Activated CD8-positive, alpha-beta memory T cell treated with anti-CD3 and anti-CD28 coated beads for 1 hour (primary cell): ENCODE data around the gene NUBPL.
"Not testable (repeated sequence)": the region's sequence is repeated elsewhere in the genome, so short reads cannot be mapped to it uniquely, and the experiment has no call there.

Experiments
- DNase-seq, 2 donors: peaks; one replicate each; pipeline ENCODE4 v3.0.0-alpha.2; 2020; ENCODE audit warnings: low read depth in 1 of 2; ENCODE audit errors: extremely low read depth in 1 of 2

The NUBPL gene

DNA sequence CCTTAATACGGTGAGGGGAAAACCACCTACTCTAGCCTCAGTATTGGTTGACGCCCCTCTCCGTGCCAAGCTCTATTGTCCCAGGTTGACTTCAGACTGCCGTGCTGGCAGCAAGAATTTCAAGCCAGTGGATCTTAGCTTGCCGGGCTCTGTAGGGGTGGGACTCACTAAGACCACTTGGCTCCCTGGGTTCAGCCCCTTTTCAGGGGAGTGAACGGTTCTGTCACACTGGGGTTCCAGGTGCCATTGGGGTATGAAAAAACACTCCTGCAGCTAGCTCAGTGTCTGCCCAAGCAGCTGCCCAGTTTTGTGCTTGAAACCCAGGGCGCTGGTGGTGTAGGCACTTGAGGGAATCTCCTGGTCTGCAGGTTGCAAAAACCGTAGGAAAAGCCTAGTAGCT lies 107.1 kb downstream of the NUBPL start:
- DNase-seq: no peak

DNA sequence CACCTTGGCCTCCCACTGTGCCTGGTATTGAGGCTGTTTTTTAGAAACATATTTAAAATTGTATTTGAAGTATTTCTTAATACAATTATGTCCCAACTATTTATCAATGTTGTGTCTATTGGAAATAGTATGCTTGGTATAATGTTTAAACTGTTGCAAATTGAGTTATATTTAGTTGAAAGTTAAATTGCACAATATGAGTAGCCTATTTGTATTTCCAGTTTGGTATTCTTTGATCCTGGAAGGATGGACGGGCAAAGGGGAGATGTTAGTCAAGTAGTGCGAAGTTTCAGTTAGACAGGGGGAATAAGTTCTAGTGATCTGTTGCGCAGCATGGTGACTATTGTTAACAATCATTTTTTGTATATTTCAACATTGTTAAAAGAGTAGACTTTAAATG lies 111.5 kb downstream of the NUBPL start:
- no peak for DNase-seq

DNA sequence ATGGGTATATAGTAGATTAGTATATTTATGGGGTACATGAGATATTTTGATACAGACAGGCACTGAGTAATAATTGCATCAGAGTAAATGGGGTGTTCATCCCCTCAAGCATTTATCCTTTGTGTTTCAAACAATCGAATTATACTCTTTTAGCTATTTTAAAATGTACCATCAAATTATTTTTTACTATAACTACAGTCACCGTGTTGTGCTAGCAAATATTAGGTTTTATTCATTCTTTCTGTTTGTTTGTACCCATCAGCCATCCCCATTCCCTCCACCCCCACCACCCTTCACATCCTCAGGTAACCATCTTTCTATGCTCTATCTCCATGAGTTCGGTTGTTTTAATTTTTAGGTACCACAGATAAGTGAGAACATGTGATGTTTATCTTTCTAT lies 115.8 kb downstream of the NUBPL start:
- no peak for DNase-seq

DNA sequence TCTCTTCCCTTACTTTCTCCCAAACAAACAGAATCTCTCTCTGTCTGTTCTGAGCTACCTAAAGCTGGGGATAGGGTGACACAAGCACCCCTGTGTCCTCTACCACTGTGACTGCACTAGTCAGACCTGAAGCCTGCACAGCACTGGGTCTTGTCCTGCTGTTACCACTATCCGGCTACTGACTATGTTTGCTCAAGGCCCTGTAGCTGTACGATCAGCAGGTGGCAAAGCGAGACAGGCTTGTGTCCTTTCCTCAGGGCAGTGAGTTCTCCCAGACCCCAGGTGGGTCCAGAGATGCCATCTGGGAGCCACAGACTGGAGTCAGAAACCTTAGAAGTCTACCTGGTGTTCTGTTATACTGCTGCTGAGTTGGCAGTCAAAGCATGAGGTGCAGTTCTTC lies 116.4 kb downstream of the NUBPL start:
- DNase-seq: no peak

DNA sequence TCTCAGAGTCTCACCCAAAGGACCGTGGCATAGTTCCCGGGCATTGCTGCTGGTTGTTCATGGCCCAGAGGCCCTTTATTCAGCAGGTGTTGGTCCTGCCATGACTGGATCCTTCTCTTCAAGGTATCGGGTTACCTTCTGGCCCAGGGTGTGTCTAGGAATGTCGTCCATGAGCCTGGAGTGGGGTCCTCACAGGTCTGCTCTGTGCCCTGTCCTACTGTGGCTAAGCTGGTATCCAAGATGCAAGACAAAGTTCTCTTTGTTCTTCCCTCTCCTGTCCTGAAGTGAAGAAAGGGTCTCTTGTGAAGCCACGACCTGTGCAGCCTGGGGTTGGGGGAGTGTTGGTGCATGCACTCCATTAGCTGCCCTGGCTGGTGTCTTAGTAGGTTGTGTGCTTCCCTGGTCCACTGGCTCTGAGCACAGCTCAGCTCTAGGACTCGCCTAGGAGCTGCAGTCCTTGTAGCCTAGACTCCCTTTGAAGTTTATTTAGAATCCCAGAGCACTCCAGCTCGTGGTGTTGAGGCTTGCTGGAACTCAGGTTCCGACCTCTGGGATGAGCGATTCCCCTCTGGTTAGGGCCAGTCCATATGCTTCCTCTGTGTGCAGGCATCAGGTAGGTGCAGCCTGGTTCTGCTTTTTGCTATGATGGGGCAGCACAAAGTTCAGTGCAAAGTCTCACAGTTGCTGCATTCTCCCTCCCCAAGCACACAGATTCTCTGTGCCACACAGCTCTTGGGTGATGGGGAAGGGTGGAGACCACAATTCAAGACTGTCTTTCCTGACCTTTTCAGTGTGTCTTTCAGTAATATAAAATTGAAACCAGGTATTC lies 117.4 kb downstream of the NUBPL start:
- no peak for DNase-seq

DNA sequence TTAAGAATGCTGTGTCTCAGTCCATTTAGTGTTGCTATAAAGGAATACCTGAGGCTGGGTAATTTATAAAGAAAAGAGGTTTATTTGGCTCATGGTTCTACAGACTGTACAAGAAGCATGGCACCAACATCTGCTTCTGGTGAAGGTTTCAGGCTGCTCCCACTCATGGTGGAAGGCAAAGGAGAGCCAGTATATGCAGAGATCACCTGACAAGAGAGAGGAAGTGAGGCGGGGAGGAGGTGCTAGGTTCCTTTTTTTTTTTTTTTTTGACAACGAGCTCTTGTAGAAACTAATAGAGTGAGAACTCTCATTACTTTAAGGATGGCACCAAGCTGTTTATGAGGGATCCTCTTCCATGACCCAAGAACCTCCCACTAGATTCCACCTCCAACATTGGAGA lies 121.6 kb downstream of the NUBPL start:
- DNase-seq: no peak

DNA sequence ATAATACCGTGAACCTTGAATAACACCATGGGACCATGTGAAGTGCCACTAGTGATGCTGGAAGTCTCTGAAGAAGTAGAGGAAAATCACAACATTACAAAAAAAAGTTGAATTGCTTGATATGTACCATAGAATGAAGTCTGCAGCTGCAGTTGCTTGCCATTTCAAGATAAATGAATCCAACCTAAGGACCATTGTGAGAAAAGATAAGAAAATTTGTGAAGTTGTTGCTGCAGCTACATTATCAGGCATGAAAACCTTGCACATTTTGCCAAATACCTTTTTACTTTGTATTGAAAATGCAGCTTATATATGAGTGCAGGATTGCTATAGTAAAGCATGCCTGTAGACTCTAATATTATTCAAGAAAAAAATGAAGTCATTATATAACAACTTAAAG lies 126.5 kb downstream of the NUBPL start:
- DNase-seq: no peak

DNA sequence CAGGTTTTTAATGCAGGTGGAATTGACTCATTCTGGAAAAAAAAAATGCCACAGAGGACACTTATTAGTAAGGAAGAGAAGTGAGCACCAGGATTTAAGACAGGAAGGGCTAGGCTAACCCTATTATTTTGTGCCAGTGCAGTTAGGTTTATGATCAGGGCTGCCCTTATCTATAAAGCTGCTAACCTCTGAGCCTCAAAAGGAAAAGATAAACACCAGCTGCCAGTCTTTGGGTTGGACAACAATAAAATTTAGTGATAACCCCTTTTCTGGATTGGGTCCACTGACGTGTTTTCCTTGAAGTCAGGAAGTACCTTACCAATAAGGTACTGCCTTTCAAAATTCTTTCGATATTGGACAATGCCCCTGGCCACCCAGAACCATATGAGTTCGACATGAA lies 128.9 kb downstream of the NUBPL start:
- DNase-seq: no peak

DNA sequence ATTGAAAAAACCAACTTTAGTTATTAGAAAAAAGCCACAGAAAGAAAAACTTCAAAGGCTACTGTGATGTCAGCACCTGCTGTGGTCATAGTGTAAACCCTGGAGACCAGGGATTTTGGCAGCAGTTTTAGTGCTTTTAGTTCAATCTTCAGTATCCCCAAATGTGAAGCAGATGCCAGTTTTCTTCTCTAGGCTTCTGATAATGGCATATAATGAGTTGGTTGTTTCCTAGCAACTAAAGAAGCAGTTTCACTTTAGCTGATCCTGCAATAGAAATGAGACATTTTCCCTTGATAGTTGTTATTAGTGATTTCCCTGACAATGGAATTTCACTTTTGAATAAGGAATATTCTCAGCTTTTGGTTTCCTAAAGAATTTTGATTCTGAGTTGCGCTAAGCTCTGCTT lies 131.2 kb downstream of the NUBPL start:
- DNase-seq: no peak

DNA sequence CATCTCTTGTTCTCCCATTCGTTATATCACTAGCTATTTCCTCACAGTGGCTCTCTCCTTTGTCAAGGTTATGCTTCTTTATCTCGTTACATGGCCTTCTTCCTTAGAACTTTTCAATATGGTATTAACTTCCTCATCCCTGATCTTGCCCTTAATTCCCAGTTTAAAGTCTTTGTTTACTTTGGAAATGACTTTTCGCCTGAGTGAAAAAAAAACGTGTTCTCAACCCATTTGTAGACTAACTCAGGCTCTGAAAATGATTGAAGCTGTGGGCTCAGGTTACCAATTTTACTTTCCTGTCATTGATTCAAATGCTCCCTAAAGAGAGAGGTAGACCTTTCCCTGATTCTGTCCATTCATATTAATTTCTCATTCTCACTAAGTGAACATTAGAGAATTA lies 135.2 kb downstream of the NUBPL start:
- no peak for DNase-seq

DNA sequence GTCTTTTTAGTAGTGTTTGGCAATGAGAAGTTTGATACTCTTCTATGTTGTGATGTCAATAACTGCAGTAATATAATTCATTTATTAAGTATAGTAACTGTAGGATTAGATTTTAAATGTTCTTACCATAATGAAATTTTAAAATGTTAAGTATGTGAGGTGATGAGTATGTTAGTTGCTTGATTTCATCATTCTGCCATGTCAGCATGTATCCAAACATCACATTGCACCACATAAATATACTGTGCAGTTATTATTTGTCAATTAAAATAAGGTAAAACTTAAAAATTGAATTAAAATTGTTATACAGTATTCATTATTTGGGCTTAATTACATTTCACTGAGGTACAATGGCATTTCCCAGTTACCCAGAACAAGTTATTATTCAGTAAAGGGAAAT lies 138.6 kb downstream of the NUBPL start:
- DNase-seq: no peak

DNA sequence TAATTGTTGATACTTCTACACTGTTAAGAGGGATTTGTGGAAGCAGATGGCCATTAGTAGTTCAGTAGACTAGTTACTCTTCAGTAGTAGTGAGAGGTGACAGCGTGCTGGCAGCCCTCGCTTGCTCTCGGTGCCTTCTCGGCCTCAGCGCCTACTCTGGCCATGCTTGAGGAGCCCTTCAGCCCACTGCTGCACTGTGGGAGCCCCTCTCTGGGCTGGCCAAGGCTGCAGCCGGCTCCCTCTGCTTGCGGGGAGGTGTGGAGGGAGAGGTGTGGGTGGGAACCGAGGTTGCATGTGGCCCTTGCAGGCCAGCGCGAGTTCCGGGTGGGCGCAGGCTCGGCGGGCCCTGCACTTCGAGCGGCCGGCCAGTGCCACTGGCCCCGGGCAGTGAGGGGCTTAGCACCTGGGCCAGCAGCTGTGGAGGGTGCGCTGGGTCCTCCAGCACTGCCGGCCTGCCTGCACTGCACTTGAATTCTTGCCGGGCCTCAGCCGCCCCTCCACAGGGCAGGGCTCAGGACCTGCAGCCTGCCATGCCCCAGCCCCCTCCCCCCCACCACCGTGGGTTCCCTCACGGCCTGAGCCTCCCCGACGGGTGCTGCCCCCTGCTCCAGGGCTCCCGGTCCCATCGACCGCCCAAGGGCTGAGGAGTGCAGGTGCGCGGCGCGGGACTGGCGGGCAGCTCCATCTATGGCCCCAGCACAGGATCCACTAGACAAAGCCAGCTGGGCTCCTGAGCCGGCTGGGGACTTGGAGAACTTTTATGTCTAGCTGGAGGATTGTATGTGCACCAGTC lies 139.3 kb downstream of the NUBPL start:
- DNase-seq: no peak

DNA sequence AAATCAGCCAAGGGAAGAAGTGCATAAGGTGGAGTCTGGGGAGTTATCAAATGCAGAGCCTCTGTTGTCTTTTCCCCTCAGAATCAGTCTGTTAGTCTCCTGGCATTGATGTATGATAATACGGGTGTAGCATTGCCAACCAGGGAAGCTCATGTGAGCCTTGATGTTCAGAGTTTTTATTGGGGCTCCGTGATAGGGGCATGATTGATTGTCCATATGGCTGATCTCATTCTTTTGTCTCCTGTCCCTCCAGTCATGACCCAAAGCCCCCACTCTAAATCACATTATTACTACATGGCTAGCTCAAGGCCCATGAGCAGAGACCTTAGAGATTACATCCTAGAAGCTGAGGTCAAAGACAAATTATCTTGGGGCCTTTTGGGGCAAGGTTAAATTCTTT lies 140.9 kb downstream of the NUBPL start:
- DNase-seq: no peak

DNA sequence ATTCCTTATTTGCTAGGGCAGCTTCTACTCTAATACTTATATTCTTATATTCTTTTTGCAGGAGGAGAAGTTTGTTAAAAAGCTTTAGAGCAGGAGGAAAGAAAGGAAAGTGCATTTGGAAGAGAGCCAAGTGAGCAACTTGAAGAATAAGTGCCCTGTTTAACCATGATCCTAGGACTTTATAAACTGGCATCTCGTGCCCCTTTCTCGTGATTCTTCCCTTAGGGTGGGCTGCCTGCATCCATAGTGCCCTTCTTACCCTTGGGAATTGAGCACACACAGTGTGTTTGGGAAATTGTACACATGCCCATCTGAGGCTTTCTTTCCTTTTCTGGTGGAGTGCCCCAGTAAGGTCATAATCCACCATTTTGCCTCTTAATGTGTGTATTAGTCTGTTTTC lies 141.9 kb downstream of the NUBPL start:
- no peak for DNase-seq

DNA sequence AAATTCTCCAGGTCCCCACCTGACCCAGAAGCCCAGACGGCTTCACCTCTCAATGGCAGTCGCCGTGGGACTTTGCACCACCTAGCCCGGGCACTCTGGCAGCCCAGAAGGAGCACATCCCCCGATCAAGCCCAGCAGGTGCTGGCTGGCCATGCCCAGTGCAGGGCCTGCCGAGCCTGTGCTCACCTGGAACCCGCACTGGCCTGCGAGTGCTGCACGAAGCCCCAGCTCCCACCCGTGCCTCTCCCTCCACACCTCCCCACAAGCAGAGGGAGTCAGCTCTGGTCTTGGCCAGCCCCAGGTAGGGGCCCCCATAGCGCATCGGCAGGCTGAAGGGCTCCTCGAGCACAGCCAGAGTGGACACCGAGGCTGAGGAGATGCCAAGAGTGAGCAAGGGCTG lies 144.5 kb downstream of the NUBPL start:
- DNase-seq: no peak

DNA sequence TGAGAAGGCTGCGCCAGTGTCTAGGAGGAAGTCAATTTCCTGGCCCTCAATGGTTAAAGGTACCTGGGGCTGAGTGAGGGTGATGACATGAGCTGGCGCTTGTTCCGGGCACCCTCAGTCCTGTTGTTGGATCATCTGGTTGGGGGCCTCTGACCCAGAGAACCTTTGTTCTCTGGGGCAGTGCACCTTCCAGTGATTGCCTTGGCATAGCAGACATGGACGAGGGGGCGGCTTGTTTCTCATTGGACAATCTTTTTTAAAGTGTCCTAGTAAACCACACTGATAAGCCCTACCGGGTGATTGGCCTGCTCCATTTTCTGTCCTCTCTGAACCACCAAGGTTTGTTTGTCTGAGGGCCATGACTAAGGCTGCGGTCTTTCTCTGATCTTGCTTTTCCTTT lies 147.5 kb downstream of the NUBPL start:
- DNase-seq: not testable (repeated sequence)

DNA sequence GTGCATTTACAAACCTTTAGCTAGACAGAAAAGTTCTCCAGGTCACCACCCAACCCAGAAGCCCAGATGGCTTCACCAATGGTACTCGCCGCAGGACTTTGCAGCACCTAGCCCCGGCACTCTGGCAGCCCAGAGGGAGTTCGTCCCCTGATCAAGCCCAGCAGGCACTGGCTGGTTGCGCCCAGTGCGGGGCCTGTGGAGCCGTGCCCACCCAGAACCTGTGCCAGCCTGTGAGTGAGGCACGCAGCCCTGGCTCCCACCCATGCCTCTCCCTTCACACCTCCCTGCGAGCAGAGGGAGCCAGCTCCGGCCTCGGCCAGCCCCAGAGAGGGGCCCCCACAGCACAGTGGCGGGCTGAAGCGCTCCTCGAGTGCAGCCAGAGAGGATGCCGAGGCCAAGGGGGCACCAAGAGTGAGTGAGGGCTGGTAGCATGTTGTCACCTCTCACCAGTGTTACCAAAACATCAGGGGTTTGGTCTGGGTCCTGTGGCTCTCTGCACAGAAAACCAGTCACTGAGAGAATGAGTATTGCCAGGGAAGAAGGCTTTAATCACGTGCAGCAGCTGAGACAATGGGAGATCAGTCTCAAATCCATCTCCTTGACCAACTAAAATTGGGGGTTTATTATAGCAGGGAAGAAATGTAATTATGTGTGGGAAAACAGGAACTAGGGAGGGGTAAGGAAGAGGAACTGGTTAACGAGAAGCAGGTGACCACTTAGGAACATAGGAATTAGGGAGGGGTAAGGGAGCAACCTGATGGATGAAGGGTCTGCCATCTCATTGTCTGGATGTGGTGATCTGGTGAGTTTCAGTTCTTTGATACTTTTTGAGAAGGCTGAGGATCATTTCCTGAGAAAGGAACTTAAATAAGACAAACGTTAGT lies 151.3 kb downstream of the NUBPL start:
- DNase-seq: no peak

DNA sequence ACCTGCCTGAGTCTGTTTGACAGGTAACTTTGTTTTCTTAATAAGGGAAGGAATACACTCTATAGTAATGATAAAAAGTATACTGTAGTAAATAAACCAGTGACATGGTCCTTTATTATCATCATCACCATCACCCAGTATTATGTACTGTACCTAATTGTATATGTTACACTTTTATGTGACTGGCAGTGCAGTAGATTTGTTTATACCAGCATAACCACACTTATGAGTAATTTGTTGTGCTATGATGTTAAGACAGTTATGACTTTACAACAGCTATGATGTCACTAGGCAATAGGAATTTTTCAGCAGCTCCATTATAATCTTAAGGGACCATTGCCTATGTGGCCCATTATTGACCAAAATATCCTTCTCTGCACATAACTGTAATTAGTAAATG lies 155.0 kb downstream of the NUBPL start:
- no peak for DNase-seq

DNA sequence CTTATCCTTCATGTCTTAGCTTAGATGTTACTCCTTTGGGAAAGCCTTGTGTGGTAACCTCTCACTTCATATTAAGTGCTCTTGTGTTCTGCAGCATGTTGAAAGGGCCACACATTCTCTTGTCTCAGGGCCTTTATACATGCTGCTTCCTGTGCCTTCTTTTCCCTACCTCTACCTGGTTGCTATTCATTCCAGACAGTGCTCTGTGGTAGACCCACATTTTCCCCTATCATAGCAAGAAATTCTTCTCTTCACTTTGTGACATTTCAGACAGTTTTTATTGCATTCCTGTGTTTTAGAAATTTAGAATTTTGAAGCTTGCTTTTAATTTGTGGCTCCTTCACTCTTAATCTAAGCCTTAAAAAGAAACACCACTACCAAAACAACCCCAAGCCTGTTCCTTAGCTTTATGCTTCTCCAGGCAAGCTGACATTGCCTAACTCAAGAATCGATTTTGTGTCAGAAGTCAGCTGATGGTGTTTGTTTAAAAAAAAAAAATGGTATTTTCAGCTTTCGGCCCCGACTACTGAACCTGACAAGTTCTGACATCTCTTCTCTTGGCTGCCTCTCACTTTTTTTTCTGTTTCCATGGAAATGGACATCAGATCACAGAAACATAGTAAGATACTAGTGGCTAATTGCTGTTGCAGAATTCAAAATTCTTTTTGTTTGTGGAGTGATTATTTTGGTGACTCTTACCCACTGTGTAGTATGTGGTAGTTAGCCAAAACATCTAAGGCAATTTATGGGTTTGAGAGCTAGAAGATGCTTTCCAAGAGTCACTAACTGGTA lies 156.3 kb downstream of the NUBPL start:
- no peak for DNase-seq

DNA sequence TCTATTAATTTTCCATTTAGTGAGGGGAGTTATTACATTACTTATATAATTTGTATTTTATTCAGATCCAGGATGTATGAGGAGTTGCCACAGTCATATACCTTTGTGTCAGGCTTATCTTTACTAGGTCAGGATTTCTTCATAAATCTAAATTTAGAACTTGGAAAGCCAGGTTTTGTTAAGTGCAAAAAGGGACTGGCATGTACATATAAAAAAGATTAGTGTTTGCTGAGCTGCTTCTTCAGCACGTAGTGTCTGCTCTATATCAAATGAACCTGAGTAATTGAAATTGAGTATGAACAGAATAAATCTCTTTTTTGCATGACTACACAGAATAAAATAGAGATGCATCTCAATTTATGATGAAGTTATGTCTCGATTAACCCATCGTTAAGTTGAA lies 157.4 kb downstream of the NUBPL start:
- no peak for DNase-seq

DNA sequence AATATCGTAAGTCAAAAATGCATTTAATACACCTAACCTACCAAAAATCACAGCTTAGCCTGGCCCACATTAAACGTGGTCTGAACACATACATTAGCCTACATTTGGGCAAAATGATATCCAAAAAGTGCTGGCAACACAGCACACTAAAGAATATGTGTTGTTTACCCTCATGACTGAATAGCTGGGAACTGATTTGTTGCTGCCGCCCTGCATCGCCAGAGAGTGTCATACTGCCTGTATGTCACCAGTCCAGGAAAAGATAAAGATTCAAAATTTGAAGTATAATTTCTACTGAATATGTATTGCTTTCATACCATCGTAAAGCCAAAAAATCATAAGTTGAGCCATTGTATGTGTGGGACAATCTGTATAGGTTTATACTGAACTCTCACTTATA lies 157.8 kb downstream of the NUBPL start:
- DNase-seq: no peak
